Transverse colon (tissue), 4 donors: ENCODE results near the gene CFHR4. TPM values are rescaled to one million over a fixed set of nuclear protein-coding genes. Genes with fewer than 3 reads are reported as not detected.

Experiments used
- DNase-seq: peaks from one replicate; pipeline ENCODE4 v3.0.0-alpha.2; 2019
- H3K27ac ChIP-seq, 4 donors: fragments of 200-600 bp; sonication (generic); 2 replicates each; pipeline ENCODE4 v1.5.1; 2016 to 2018; ENCODE audit warnings: inconsistent platforms in 4 of 4
- H3K27me3 ChIP-seq: fragments of 200-600 bp; sonication (generic); 2 replicates; pipeline ENCODE4 v1.5.1; 2017; ENCODE audit warnings: inconsistent platforms
- H3K36me3 ChIP-seq, 4 donors: fragments of 200-600 bp; sonication (generic); 2 replicates each; pipeline ENCODE4 v1.5.1; 2017 to 2019; ENCODE audit warnings: inconsistent platforms in 4 of 4
- H3K4me1 ChIP-seq, 4 donors: fragments of 200-600 bp; sonication (generic); 2 replicates each; pipeline ENCODE4 v1.5.1; 2017 to 2020; ENCODE audit warnings: inconsistent platforms in 4 of 4
- H3K4me3 ChIP-seq, 4 donors: fragments of 200-600 bp; sonication (generic); 1 replicate in 1 of 4; 2 replicates in 3 of 4; pipeline versions ENCODE4 v1.5.1 to v1.6.1; 2017 to 2019; ENCODE audit warnings: inconsistent platforms in 4 of 4
- H3K9me3 ChIP-seq, 2 donors: fragments of 200-600 bp; sonication (generic); 2 replicates each; pipeline ENCODE4 v1.5.1; 2017 to 2019; ENCODE audit warnings: inconsistent platforms in 2 of 2
- CTCF ChIP-seq, 5 experiments: fragments of 200-600 bp in 3 of 5; fragments of 450-650 bp in 2 of 5; sonication (generic) in 3 of 5; IDR thresholded peaks; 1 replicate in 2 of 5; 2 replicates in 3 of 5; pipeline ENCODE4 v1.5.1; 2016 to 2017; ENCODE audit warnings: antibody characterized with exemption in 5 of 5, inconsistent platforms in 3 of 5, mild to moderate bottlenecking in 2 of 5, moderate library complexity in 1 of 5
- EP300 ChIP-seq: sonication (generic); formaldehyde crosslinking; IDR thresholded peaks from one replicate; pipeline ENCODE4 v1.6.1; 2017; ENCODE audit warnings: antibody characterized with exemption, low read depth
- POLR2A ChIP-seq: fragments of 450-650 bp; IDR thresholded peaks from one replicate; pipeline ENCODE4 v1.6.1; 2016; ENCODE audit warnings: antibody characterized with exemption, mild to moderate bottlenecking, moderate library complexity
- POLR2AphosphoS5 ChIP-seq, 3 donors: sonication (generic); formaldehyde crosslinking; IDR thresholded peaks; one replicate each; pipeline ENCODE4 v1.6.1; 2016; ENCODE audit warnings: antibody characterized with exemption in 3 of 3
- WGBS, 2 donors: methylation state at CpG; one replicate each; pipeline ENCODE4 v1.1.5; 2018; ENCODE audit warnings: low coverage in 1 of 2; 5-methylcytosine and 5-hydroxymethylcytosine counted together
- in situ Hi-C, 4 donors: fragments of 200-750 bp; cut with MboI; loops; one replicate each; pipeline versions ENCODE4 v1.15.0 to v1.15.1; 2017; ENCODE audit warnings: low sequenced_read_pairs in 3 of 4, low pct_ligation_motif_present in 1 of 4, low pct_unique_long_range_greater_than_20kb in 1 of 4
- intact Hi-C: fragments of 100-400 bp; cut with DNase I; formaldehyde crosslinking; loops from one replicate; pipeline ENCODE4 v1.15.1; 2023; ENCODE audit warnings: low total_unique reads
- total RNA-seq, 4 donors: library from RNA; depleted of rRNA; stranded (reverse); fragments of >200 nt; gene quantifications; one replicate each; pipeline ENCODE4 v1.1.0, GENCODE V29; 2016

Gene CFHR4
- total RNA-seq, 4 donors from 2014 or later: not detected

GRCh38 chr1:196954778-196955177 is 66.9 kb downstream of the CFHR4 start:
- no peaks in the 10 kb centered on the region for H3K9me3 ChIP-seq
- H3K4me1 ChIP-seq: no peaks in the 10 kb centered on the region
- in situ Hi-C loops: no loop called here
- intact Hi-C loops: no loop called here
- TF ChIP-seq CTCF (IDR thresholded peaks at IDR 0.05): no peak
- no peak for TF ChIP-seq POLR2AphosphoS5 (IDR thresholded peaks at IDR 0.05)
- TF ChIP-seq EP300: no peak
- TF ChIP-seq POLR2A: no peak
- H3K27me3 ChIP-seq: no peaks in the 10 kb centered on the region
- 20 to 74% methylated on average over 1 to 2 of the region's 2 CpGs for WGBS, 2 donors
- H3K27ac ChIP-seq: no peak overlapping the region
- no peak overlapping the region for H3K4me3 ChIP-seq
- H3K36me3 ChIP-seq: no peaks in the 10 kb centered on the region
- no peak for DNase-seq

- no peak overlapping the region for H3K4me3 ChIP-seq
- in situ Hi-C loops (no loop called here), intact Hi-C loops (no loop called here)
- no peaks in the 10 kb centered on the region for H3K4me1 ChIP-seq
- no peaks in the 10 kb centered on the region for H3K36me3 ChIP-seq
- no peaks in the 10 kb centered on the region for H3K27me3 ChIP-seq
- WGBS, 2 donors: 81% methylated on average over 1 of the region's 1 CpG; no CpG with 5 or more reads in 1 of the 2 donors
- no peak overlapping the region for H3K27ac ChIP-seq
- no peaks in the 10 kb centered on the region for H3K9me3 ChIP-seq
- no peak for DNase-seq
- TF ChIP-seq EP300 (no peak), POLR2AphosphoS5 (IDR thresholded peaks at IDR 0.05) (no peak), CTCF (IDR thresholded peaks at IDR 0.05) (no peak), POLR2A (no peak)
These were observed 68.1 kb downstream of the CFHR4 start for GRCh38 chr1:196955926-196956325.

- TF ChIP-seq POLR2AphosphoS5 (IDR thresholded peaks at IDR 0.05) (no peak), EP300 (no peak), CTCF (IDR thresholded peaks at IDR 0.05) (no peak), POLR2A (no peak)
- in situ Hi-C loops: no loop called here
- DNase-seq: no peak
- Histone ChIP-seq H3K4me1 (no peaks in the 10 kb centered on the region), H3K36me3 (no peaks in the 10 kb centered on the region), H3K27me3 (no peaks in the 10 kb centered on the region), H3K4me3 (no peak overlapping the region), H3K9me3 (no peaks in the 10 kb centered on the region), H3K27ac (no peak overlapping the region)
- WGBS, 2 donors: 56 to 65% methylated on average over 3 of the region's 3 CpGs
- intact Hi-C loops: no loop called here
These were observed 73.0 kb downstream of the CFHR4 start for GRCh38 chr1:196960854-196961253.

Other genes with a start within 250 kb of the CFHR4 start
- 10 to 100 TPM in 3 of 4 donors, 1 to 10 TPM in 1; 5.2 to 92.3 (median 23.6) TPM for gene CFH, start 236.0 kb upstream of the CFHR4 start, total RNA-seq
- gene CFHR3, start 113.2 kb upstream of the CFHR4 start, total RNA-seq: under 1 TPM in 2 of 4 donors, not detected in 2; 0.32 to 0.55 TPM
- not detected for gene CFHR1, start 68.3 kb upstream of the CFHR4 start, total RNA-seq
- gene CFHR2, start 55.7 kb downstream of the CFHR4 start, total RNA-seq: not detected
- gene CFHR5, start 89.5 kb downstream of the CFHR4 start, total RNA-seq: not detected
- not detected for gene F13B, start 179.2 kb downstream of the CFHR4 start, total RNA-seq